ENCODE measurements around the gene MED16.
"Not testable (repeated sequence)": the region's sequence is repeated elsewhere in the genome, so short reads cannot be mapped to it uniquely, and the experiment has no call there.

MED16 gene

GRCh38 chr19:831407-832369 lies 61.3 kb downstream of the MED16 start:
- no peak for DNase-seq (ENCODE audit: low read depth in 2 of 2, low spot score in 1 of 2)

- no peak for DNase-seq (ENCODE audit: low read depth in 2 of 2, low spot score in 1 of 2)
Observed at GRCh38 chr19:829129-829758, 63.7 kb downstream of the MED16 start.

- no peak for DNase-seq (ENCODE audit: low read depth in 2 of 2, low spot score in 1 of 2)
Observed at GRCh38 chr19:827710-828321, 65.2 kb downstream of the MED16 start, which contains the start of gene AZU1. Gene AZU1 (plus strand): TSS chr19:827837. CDS start chr19:827847, 10 bp downstream.

- DNase-seq (ENCODE audit: low read depth in 2 of 2, low spot score in 1 of 2): no peak
Observed at GRCh38 chr19:827314-827709, 65.7 kb downstream of the MED16 start.

- no peak for DNase-seq (ENCODE audit: low read depth in 2 of 2, low spot score in 1 of 2)
Observed at GRCh38 chr19:825897-826644, 66.9 kb downstream of the MED16 start.

- DNase-seq (ENCODE audit: low read depth in 2 of 2, low spot score in 1 of 2): no peak
Observed at GRCh38 chr19:824885-825284, 68.1 kb downstream of the MED16 start.

GRCh38 chr19:823565-824121 lies 69.3 kb downstream of the MED16 start:
- DNase-seq (ENCODE audit: low read depth in 2 of 2, low spot score in 1 of 2): no peak

- DNase-seq (ENCODE audit: low read depth in 2 of 2, low spot score in 1 of 2): no peak
Observed at GRCh38 chr19:821825-822503, 71.0 kb downstream of the MED16 start, which contains the start of gene PLPPR3. Gene PLPPR3 (minus strand): TSS chr19:821955. CDS start chr19:821559, 396 bp downstream.

GRCh38 chr19:821231-821824 lies 71.7 kb downstream of the MED16 start:
- no peak for DNase-seq (ENCODE audit: low read depth in 2 of 2, low spot score in 1 of 2)

GRCh38 chr19:820212-820611 lies 72.8 kb downstream of the MED16 start:
- DNase-seq (ENCODE audit: low read depth in 2 of 2, low spot score in 1 of 2): not testable (repeated sequence)
